G401 (cell line): ENCODE measurements around the gene TSPAN15. TPM values are rescaled to one million over a fixed set of nuclear protein-coding genes. Genes with fewer than 3 reads are reported as not detected.

ENCODE experiments used
- DNase-seq: peaks from one replicate; pipeline ENCODE4 v3.0.0-alpha.2; 2015; ENCODE audit warnings: low spot score
- in situ Hi-C: cut with HindIII; loops from 2 replicates; pipeline ENCODE4 v1.10.0; 2016; ENCODE audit warnings: low sequenced_read_pairs, mixed read lengths
- total RNA-seq: library from RNA; depleted of rRNA; stranded (reverse); fragments of >200 nt; shearing (Covaris generic); gene quantifications from 2 replicates; pipeline ENCODE4 v1.2.3, GENCODE V29; 2014

TSPAN15 gene
- total RNA-seq, 1 experiment from 2014 or later: 10.2 TPM

DNA sequence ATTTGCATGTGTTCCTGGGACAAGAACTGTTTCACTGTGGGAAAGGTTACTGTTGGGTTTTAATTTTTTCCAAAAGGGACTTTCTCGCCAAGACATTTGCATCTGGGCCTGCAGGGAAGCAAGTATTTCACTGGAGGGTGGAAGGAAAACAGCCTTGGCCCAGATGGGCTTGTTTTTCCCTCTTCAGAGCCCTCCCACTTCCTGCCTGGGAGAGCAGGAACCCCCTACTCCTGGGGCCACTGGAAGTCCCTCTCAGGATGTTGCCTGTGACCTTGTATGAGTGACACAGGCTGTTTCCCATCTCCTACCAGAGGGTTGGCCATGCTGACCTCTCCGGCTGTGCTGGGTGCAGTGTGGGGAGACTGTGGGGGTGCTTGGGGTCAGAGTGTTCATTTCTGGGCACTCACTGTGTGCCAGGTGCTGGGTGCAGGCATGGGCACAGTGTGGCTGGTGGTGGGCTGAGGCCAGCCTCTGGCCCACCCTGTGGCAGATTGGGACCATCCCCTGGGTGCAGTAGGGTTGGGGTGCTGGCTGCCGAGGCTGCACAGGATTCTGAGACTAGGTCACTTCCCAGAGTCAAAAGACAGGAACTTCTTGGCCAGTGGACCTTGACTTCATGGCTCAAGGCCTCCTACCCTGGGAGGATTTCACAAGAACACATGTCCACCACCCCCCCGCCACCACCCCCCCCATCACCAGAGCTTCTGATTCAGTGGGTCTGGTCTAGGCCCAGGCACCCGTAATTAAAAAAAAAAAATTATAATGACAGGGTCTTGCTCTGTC is 10.2 kb downstream of the TSPAN15 start:
- in situ Hi-C loops: no loop called here
- DNase-seq: no peak

DNA sequence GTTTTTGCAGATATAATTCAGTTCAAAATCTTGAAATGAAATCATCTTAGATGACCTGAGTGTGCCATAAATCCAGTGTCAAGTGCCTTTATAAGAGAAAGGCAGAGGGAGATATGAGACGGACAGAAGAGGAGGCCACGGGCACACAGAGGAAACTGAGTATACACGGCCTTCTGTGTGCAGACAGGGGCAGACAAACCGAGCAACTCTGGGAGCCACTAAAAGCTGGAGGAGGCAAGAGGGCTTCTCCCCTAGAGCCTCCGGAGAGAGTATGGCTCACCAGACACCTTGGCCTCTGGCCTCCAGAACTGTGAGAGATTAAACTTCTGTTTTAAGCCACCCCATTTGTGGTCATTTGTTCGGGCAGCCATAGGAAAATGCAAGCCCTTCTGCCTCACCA is 12.6 kb downstream of the TSPAN15 start:
- in situ Hi-C loops: no loop called here
- DNase-seq: no peak

DNA sequence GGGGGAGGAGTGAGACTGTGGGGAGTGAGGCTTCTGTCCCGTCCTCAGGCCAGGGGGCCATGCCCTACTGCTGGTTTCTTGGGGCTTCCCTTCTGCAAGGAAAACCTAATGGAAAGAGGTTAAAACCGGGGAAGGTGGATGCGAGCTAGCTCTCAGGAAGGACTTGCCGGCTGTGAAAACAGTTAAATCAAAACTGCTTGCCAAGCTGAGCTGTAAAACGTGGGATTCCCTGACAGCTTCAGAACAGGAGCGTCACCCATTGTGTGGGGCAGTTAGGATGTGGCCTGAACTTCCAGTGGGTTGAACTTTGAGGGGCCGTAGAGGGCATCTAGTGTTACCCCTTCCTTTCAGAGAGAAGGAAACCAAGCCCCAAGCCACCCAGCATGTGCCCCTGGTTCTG is 13.1 kb downstream of the TSPAN15 start:
- DNase-seq: no peak
- in situ Hi-C loops: no loop called here

DNA sequence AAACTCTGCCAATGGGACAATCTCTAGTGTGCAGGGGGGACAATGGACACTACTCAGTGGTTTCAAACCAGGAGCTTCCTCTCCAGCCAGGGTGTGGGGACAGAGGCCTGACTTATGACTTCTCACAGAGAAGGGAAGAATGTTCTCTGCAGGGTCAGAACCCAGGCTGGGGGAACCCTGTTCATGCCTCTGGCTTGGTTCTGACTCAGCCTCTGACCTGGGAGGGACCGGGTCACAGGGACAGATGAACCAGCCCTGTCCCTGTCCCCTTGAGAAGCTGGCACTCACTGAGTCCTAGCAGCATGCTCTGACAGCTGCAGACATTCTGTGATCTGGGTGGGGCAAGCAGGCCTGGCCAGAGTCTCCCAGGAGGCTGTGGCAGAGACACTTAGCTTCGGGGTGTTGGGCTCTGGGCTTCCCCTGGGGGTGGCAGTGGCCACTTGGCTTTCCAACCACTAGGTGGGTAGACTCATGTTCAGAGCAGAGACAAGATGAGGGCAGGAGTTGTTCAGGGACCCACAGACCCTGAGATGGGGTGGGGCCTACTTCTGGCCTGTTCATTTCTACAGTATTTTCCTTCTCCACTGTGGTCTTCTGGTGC is 13.6 kb downstream of the TSPAN15 start:
- in situ Hi-C loops: no loop called here
- no peak for DNase-seq

DNA sequence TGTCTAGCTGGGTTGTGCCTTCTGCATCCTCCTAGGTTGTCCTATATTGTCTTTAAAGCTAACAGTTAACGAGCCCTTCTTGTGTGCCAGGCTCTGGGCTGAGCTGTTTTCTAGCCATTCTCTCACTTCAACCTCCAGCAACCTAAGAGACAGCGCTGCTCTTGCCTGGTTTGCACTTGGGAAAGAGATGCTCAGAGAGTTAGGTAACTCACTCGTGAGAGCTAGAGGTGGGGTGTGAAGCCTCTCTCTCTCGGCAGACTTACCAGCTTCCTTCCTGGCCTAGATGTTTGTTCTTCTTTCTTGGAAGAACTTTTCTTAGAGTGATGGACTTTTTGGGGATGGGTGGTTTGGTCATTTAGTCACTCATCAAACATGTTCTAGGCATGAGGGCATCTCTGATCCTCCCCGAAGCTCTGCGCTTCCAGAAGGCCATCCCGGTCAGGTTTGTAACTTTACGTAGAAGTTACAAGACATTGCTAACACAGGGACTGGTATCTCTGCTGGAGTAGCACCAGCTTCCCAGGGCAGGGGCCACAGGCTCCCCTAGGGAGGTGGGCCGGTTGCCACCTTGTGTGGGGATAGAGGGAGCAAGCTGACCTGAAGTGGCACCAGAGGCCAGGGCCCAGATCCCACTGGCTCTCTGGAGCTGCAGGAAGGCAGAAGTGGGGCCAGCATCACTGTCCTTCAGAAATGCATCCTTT is 14.3 kb downstream of the TSPAN15 start:
- no peak for DNase-seq
- in situ Hi-C loops: no loop called here

DNA sequence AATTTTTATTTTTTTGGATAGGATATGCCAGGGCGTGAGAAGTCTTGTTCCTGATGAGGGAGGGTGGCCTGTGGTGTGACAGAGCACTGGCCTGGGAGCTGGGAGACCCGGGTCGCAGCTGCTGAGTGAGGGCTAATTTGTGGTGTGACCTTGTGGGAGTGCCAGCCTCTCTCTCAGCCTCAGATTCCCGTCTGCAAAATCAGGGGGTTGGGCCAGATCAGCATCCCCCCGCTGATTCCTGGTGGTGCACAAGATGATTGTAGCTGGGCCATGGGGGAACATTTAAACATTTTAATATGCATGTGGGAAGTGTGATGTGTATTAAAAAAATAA is 14.9 kb downstream of the TSPAN15 start:
- no peak for DNase-seq
- in situ Hi-C loops: no loop called here

DNA sequence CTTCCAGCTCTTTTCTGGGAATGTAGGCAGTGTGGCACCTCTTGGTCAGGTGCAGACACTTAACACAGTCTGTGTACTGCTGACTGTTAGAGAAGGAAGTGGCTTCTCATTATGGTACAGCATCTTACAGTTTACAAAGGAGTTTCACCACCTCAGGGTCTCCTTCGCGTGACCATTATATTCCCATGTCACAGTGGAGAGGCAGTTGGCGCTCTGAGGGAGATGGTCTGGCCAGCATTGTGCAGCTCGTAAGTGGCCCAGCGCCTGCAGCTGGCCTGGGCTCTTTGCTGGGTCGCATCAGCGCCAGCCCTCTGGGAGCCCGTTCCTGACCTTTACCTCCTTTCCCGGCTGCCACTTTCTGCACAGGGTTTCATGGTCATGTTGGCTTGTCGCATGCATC is 15.4 kb downstream of the TSPAN15 start:
- in situ Hi-C loops: no loop called here

DNA sequence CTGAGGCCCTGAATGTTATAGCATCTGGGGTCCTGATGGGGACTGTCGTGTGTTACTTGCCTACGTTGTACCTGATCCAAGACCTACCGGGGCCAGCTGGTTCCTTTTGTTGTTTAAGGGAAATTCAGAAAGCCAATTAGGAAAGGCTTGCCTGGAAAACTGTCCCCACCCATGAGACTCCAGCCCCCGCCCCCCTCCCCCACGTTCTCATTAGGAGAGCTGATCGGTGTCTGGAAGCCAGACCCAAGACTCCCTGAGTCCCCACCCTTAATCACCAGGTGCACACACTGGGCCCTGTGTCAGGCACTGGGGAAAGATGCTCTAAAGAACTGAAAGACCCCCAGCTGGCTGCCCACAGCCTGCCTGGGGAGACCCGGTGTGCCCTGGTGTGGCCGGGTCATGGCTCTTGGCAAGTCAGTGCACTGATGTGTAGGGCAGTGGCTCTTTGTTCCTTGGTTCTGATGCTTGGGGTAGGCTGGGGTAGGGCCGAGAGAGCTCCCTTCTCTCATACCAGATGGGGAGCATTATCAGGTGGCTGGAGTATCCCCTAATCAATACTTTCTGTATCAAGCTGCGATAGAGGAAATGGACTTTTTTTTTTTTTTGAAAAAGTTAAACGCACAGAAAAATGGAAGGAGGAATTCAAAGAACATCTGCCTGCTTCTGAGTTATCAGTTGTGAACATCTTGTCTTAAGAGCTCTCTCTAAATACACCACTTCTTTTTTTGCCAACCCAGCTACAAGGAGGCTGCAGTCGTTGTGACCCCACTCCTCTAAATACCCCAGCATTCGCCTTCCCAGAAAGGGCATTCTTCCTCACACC is 16.9 kb downstream of the TSPAN15 start:
- no peak for DNase-seq
- in situ Hi-C loops: no loop called here

More for the DNA sequence above, 15.4 kb downstream of the TSPAN15 start:
- DNase-seq: no peak

DNA sequence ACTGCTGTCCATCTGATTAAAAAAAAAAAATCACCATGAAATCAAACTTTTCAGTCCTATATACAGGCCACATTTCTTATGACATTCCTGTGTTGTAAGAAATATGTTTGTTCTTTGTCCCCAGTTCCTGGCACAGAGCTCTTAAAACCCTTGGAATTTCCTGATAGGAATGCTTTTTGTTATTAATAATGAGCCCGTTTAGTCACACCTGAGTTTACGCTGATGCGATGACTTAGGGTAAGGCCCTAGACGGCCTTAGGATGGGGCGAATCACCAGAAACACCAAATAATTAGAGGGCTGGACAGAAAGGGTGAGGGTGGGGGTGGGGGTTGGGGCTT is 17.5 kb downstream of the TSPAN15 start:
- in situ Hi-C loops: no loop called here

DNA sequence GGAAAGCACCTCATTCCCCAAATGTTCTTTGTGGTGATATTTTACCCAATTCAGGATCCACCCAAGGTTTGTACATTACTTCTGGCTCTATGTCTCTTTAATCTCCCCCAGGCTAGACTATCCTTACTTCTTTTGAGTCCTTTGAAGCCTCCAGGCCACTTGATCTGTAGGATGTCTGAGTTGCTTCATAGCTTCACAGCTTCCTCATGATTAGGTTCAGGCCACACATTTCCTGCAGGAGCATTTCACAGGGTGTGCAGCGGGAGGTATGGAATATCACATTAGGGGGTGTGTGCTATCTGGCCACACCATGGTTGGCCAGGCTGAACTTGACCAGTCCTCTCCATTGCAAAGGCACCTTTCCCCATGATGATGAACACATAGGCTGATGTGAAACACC is 18.7 kb downstream of the TSPAN15 start:
- in situ Hi-C loops: no loop called here
- DNase-seq: no peak

More for the DNA sequence above, 17.5 kb downstream of the TSPAN15 start:
- no peak for DNase-seq

DNA sequence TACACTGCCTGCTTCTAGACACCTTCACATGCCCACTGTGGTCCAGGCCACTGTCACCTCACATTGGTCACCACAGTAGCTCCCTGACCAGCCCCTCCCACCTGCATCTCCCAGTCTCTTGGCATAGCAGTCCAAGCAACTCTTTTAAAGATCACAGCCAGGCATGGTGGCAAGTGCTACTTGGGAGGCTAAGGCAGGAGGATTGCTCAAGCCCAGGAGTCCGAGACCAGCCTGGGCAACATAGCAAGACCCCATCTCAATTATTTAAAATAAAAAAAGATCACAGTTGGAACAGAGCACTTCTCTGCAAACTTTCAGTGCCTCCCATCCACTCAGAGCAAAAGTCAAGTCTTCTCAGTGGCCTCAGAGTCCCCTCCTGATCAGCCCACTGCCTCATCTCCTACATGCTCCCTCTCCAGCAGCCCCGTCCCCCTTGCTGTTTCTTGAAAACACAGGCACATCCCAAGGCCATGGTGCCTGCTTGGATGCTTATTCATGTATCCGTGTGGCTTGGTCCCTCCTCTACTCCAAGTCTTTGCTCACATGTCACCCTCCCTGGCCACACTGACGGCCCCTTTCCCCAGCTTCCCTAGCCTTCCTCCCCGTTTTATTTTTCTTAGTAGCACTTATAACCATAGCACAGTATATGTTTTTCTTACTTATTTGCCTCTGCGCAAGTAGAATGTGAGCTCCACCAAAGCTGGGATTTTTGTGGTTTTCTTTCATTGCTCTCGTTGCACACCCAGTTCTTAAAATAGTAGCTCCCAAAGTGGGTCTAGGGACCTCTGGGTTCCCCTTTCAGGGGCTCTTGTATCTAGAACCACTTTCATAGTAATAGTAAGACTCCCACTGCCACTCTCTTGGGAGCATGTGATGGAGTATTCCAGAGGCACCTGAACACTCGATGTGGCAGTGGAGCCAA is 19.5 kb downstream of the TSPAN15 start:
- in situ Hi-C loops: no loop called here
- DNase-seq: no peak

DNA sequence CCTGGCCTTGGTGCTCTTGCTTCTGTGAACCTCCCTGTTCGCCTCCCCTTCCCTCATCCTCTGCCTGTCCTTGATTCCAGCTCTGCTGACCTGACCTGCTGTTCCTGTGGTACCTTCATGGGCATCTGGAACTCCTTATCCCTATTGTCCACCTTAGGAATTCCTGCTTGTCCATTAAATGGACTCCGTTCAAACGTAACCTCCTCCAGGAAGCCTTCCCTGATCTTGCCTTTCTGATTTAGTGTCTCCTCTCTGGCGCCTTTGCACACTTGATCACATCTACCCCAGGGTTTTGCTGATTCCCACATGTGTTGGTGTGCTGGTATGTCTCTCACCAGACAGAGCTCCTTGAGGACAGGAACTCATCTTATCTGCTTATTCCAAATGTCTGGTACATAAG is 20.9 kb downstream of the TSPAN15 start:
- no peak for DNase-seq
- in situ Hi-C loops: no loop called here

DNA sequence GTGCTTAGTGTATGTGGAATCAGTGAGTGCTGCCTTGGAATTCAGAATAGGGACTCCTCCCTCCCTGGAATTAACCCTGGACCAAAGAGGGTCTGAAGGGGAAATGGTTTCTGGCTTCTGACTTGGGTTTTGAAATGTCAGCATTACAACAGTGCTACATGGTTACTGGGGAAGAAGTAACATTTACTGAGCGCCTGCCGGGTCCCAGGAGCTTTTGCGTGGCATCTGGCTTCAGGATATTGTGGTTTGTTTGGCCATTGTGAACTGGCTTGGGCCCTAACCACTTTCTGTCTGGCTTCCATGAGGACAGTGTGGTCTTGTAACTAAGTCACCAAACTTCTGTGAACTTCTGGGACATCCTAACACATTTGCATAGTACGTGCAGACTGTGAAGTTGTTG is 21.3 kb downstream of the TSPAN15 start:
- in situ Hi-C loops: no loop called here

DNA sequence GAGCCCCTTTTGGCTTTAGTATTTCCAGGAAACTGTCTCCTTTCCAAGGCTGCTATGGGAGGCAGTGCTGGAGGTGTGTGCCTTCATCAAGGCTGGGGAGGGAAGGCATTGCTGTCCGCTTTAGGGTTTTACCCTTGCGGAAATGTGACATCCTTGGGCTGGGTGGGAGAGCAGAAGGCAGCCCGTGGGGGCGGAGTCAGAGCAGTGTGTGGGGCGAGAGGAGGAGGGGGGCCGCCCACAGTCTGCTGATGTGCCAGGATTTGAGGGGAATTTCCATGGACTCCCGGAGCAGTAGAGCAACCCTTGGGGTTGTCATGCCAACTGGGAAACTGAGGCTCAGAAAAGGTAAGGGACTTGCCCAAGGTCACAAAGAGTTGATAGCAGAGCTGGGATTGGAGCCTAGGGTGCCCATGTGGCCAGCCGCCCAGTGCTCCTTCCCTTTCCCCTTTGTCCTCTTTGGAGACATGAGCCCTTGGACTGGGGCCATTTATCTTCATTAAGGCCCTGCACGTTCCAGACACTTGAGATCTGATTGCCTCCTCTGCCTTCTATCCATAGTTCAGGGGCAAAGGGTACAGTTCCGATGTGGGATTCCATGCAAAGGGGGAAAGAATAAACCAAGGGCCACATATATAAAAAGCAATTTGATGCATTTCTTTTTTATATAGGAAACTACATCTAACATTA is 22.2 kb downstream of the TSPAN15 start:
- DNase-seq: peak; percentile 55
- in situ Hi-C loops: no loop called here

More for the DNA sequence above, 21.3 kb downstream of the TSPAN15 start:
- DNase-seq: no peak

DNA sequence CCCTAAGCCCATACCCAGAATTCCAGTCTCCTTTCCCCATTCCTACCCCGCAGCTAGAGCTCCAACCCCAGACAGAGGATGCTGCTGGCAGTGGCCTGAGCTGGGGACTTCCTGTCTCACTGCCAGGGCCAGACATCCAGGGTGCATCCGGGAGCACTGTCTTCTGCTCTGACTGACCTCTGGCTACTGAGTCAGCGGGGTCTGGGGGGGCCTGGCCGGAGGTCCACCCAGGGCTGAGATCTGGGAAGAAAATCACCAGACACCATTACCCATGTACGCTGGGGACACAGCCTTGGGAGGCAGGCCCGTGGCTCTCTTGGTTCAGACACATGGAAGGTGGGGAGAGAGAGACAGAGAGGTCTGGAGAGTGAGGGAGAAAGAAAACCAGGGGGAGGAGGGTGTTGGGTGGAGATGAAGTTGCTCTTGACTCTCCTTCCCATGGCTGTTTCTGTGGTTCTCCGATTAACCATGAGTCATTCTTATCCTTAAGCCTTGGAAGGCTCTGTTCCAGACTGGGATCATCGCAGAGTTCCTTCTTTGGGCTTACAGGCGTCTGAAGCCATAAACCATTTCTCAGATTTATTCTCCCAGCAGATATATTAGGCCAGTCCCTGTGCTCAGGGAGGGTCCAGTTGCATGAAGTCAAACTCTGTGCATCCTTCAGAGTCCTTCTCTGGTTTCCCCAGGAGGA is 23.6 kb downstream of the TSPAN15 start:
- no peak for DNase-seq

DNA sequence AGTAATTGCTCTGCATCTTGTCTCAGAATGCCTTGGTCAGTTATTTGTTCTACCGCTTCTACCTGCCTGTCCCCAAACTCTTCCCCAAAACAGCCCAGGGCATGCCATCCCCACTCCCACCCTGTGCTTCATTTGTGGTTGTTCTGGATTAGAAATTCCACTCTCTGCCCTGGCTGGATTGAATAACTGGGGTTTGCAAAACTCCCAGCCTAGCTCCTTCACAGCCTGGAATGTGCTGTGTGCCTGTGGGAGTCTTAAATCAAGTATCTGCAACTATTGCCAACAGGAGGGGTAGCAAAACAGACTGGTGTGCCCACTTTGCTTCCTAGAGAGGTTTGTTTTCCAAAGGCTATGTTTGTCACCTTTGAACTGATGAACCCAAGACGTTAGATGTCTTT is 24.2 kb downstream of the TSPAN15 start:
- in situ Hi-C loops: no loop called here
- DNase-seq: no peak

More for the DNA sequence above, 23.6 kb downstream of the TSPAN15 start:
- in situ Hi-C loops: no loop called here

DNA sequence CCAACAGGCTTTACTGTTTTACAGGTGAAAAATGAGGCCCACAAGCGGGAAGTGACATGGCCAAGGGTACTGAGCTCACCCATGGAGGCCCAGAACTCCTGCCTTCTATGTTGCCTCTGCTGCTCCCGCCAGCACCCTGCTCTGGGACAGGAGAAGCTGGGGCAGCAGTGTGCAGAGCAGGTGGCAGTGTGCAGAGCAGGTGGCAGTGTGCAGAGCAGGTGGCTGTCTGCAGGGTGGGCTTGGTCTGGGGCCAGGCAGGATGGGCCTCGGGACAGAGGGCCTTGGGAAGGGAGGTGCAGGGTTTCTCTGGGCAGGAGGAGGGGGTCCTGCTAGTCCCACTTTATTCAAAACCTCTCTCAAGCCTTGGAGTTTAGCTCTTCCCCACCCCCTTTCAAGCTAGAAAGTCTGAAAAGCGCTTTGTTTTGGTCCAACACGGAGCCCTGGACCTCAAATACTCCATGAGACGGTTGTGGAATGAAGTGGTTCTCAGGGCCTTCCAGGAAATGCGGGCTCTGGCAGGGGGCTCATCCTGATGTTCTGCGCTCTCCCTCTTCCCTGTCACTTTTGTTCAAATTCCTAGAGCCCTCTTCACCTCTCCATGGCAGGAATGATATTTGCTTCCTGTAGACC is 26.8 kb downstream of the TSPAN15 start:
- DNase-seq: peak; percentile 63
- in situ Hi-C loops: no loop called here
